Tibial nerve (tissue), 4 donors: ENCODE data around the gene OPCML.

Experiments used
- EP300 ChIP-seq, 2 donors: sonication (generic); formaldehyde crosslinking; IDR thresholded peaks; one replicate each; pipeline ENCODE4 v1.6.1; 2017; ENCODE audit warnings: antibody characterized with exemption in 2 of 2, mild to moderate bottlenecking in 1 of 2
- POLR2A ChIP-seq, 2 donors: fragments of 450-650 bp; IDR thresholded peaks; one replicate each; pipeline ENCODE4 v1.6.1; 2017; ENCODE audit warnings: antibody characterized with exemption in 2 of 2, mild to moderate bottlenecking in 2 of 2, moderate library complexity in 2 of 2
- TF ChIP-seq, protein P1 (sequence below), 5 experiments: fragments of 200-600 bp in 3 of 5; fragments of 450-650 bp in 2 of 5; sonication (generic) in 3 of 5; IDR thresholded peaks; one replicate each; pipeline ENCODE4 v1.5.1; 2016 to 2019; ENCODE audit warnings: antibody characterized with exemption in 5 of 5, mild to moderate bottlenecking in 3 of 5, moderate library complexity in 2 of 5

DNA sequence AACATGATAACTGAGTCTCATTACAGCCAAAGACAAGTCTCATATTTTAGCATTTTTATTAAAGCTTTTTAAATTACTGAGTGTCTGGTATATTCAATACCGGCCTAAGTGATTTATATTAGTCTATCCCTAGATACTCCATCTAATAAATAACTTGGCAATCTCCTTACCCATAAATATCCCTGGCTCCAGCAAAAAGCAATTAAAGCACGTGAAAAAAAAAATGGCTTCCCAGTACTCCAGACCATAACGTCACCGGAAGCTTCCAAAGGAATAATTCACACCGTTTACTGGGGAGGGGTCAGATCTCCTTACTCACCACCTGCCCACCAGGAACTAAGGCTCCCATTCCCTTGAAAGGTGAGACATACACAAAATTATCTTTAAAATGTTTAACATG, 988.3 kb downstream of the OPCML start:
- TF ChIP-seq, protein P1, sequence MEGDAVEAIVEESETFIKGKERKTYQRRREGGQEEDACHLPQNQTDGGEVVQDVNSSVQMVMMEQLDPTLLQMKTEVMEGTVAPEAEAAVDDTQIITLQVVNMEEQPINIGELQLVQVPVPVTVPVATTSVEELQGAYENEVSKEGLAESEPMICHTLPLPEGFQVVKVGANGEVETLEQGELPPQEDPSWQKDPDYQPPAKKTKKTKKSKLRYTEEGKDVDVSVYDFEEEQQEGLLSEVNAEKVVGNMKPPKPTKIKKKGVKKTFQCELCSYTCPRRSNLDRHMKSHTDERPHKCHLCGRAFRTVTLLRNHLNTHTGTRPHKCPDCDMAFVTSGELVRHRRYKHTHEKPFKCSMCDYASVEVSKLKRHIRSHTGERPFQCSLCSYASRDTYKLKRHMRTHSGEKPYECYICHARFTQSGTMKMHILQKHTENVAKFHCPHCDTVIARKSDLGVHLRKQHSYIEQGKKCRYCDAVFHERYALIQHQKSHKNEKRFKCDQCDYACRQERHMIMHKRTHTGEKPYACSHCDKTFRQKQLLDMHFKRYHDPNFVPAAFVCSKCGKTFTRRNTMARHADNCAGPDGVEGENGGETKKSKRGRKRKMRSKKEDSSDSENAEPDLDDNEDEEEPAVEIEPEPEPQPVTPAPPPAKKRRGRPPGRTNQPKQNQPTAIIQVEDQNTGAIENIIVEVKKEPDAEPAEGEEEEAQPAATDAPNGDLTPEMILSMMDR (IDR thresholded peaks at IDR 0.05): no peak
- no peak for TF ChIP-seq EP300 (IDR thresholded peaks at IDR 0.05)
- no peak for TF ChIP-seq POLR2A (IDR thresholded peaks at IDR 0.05)
